Measurements from ENCODE around the gene KCNH6.

GRCh38 chr17:63578027-63578768 lies 55.0 kb downstream of the KCNH6 start:
- TF ChIP-seq EZH2 (IDR thresholded peaks at IDR 0.05; ENCODE audit: borderline replicate concordance, low read depth, low read length, poor library complexity, severe bottlenecking) = no peak
- TF ChIP-seq, protein P1, sequence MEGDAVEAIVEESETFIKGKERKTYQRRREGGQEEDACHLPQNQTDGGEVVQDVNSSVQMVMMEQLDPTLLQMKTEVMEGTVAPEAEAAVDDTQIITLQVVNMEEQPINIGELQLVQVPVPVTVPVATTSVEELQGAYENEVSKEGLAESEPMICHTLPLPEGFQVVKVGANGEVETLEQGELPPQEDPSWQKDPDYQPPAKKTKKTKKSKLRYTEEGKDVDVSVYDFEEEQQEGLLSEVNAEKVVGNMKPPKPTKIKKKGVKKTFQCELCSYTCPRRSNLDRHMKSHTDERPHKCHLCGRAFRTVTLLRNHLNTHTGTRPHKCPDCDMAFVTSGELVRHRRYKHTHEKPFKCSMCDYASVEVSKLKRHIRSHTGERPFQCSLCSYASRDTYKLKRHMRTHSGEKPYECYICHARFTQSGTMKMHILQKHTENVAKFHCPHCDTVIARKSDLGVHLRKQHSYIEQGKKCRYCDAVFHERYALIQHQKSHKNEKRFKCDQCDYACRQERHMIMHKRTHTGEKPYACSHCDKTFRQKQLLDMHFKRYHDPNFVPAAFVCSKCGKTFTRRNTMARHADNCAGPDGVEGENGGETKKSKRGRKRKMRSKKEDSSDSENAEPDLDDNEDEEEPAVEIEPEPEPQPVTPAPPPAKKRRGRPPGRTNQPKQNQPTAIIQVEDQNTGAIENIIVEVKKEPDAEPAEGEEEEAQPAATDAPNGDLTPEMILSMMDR (conservative IDR thresholded peaks at IDR 0.05; ENCODE audit: low read depth, low read length) = no peak

Measured in A673 (cell line).